Bronchial epithelial cell (primary cell): ENCODE measurements around the gene DACT1. TPM values are rescaled to one million over a fixed set of nuclear protein-coding genes. Genes with fewer than 3 reads are reported as not detected.
A peak's percentile ranks its signal among the peaks of the same experiment; 100 is the strongest.

Experiments
- DNase-seq: peaks from one replicate; pipeline ENCODE4 v3.0.0-alpha.2; 2010; ENCODE audit warnings: low read depth
- FAIRE-seq: peaks from 2 replicates; lab custom pipeline; 2011; peaks lifted over from hg19 to GRCh38; lab: Jason Lieb, UNC
- H3K27me3 ChIP-seq: 2 replicates; pipeline ENCODE4 v1.5.1; 2011; ENCODE audit warnings: low read length; ENCODE audit not compliant: control insufficient read depth, insufficient read depth
- H3K36me3 ChIP-seq: 2 replicates; pipeline ENCODE4 v1.5.1; 2011; ENCODE audit warnings: low read length; ENCODE audit not compliant: control insufficient read depth, insufficient read depth
- H3K4me3 ChIP-seq: 2 replicates; pipeline ENCODE4 v1.5.1; 2011; ENCODE audit warnings: mild to moderate bottlenecking, low read depth, low read length, control low read depth
- CTCF ChIP-seq: IDR thresholded peaks from 2 replicates; pipeline ENCODE4 v1.5.1; 2011; ENCODE audit warnings: mild to moderate bottlenecking, moderate library complexity, low read length, control low read depth, inconsistent platforms; ENCODE audit not compliant: insufficient read depth, severe bottlenecking
- total RNA-seq: library from RNA; depleted of rRNA; stranded (reverse); fragments of >200 nt; gene quantifications from 2 replicates; pipeline ENCODE4 v1.2.1, GENCODE V29; 2014

DACT1 gene
- total RNA-seq, 1 donor from 2014 or later: 1.1 TPM

- TF ChIP-seq CTCF: no peak
- Histone ChIP-seq H3K4me3 (no peak overlapping the region), H3K27me3 (no peaks in the 10 kb centered on the region), H3K36me3 (no peaks in the 10 kb centered on the region)
- no peak for FAIRE-seq
- no peak for DNase-seq
Observed at GRCh38 chr14:58598804-58599525, 38.8 kb upstream of the DACT1 start.

- Histone ChIP-seq H3K27me3 (no peaks in the 10 kb centered on the region), H3K36me3 (no peaks in the 10 kb centered on the region), H3K4me3 (no peak overlapping the region)
- DNase-seq (no peak), FAIRE-seq (no peak)
- TF ChIP-seq CTCF: no peak
Observed at GRCh38 chr14:58599707-58600106, 38.1 kb upstream of the DACT1 start.

DNA sequence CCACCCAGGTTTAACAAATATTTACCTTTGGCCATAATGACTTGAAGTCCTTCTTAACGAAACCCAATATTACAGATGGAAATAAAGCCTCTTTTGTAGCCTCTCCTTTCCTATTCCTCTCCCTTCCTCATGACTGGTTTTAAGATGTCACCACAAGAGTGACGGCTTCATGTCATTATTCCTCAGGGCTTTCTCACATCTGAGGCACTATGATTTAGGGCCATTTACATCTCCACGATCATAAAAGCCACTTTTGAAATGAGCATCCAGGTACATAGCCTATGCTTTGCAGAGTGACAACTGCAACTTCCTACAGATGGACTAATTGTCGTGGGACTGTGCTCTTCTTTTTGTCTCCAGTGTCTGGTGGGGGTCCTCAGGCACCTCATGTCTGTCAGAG, 32.3 kb upstream of the DACT1 start:
- no peaks in the 10 kb centered on the region for H3K27me3 ChIP-seq
- H3K4me3 ChIP-seq: no peak overlapping the region
- H3K36me3 ChIP-seq: no peaks in the 10 kb centered on the region
- no peak for TF ChIP-seq CTCF
- no peak for DNase-seq
- no peak for FAIRE-seq

GRCh38 chr14:58607131-58607951, 30.4 kb upstream of the DACT1 start:
- no peak for FAIRE-seq
- Histone ChIP-seq H3K36me3 (no peaks in the 10 kb centered on the region), H3K27me3 (no peaks in the 10 kb centered on the region), H3K4me3 (no peak overlapping the region)
- no peak for DNase-seq
- TF ChIP-seq CTCF: no peak

- FAIRE-seq: no peak
- TF ChIP-seq CTCF: no peak
Observed at GRCh38 chr14:58607952-58608317, 29.8 kb upstream of the DACT1 start.

More at GRCh38 chr14:58607952-58608317, 29.8 kb upstream of the DACT1 start:
- peak; percentile 69 for DNase-seq
- no peaks in the 10 kb centered on the region for H3K36me3 ChIP-seq
- H3K4me3 ChIP-seq: no peak overlapping the region
- no peaks in the 10 kb centered on the region for H3K27me3 ChIP-seq
